OCI-LY3 (cell line): ENCODE results near the gene PPM1N.

Source experiments
- H2AFZ ChIP-seq: fragments of 200-600, 300-600 bp; shearing (Covaris generic); 2 replicates; pipeline ENCODE4 v1.6.0; 2014; ENCODE audit warnings: antibody characterized with exemption, low read depth, low read length
- H3K27ac ChIP-seq: fragments of 200-600, 300-600 bp; sonication (generic); 2 replicates; pipeline ENCODE4 v1.5.1; 2014; ENCODE audit warnings: mild to moderate bottlenecking, low read length, moderate library complexity, mixed read lengths
- H3K27me3 ChIP-seq: fragments of 200-600, 300-600 bp; sonication (generic); 2 replicates; pipeline ENCODE4 v1.6.1; 2014; ENCODE audit warnings: low read depth, low read length, mixed read lengths
- H3K36me3 ChIP-seq: fragments of 200-600, 300-600 bp; sonication (generic); replicated peaks from 2 replicates; pipeline ENCODE3; 2014; ENCODE audit warnings: low read depth, low read length, mixed read lengths
- H3K4me1 ChIP-seq: fragments of 300-600, 200-600 bp; sonication (generic); 2 replicates; pipeline ENCODE4 v1.6.1; 2014; ENCODE audit warnings: low read length, mixed read lengths
- H3K4me2 ChIP-seq: fragments of 200-600, 300-600 bp; sonication (generic); 2 replicates; pipeline ENCODE4 v1.6.1; 2014; ENCODE audit warnings: low read length, mixed read lengths
- H3K4me3 ChIP-seq: fragments of 300-600, 200-600 bp; sonication (generic); 2 replicates; pipeline ENCODE4 v1.5.1; 2014; ENCODE audit warnings: antibody characterized with exemption, mild to moderate bottlenecking, low read length, moderate library complexity
- H3K79me2 ChIP-seq: fragments of 300-600, 200-600 bp; shearing (Covaris generic); 2 replicates; pipeline ENCODE4 v1.6.1; 2014; ENCODE audit warnings: mild to moderate bottlenecking, low read length, mixed read lengths
- H3K9ac ChIP-seq: fragments of 300-600, 200-600 bp; shearing (Covaris generic); 2 replicates; pipeline ENCODE4 v1.6.0; 2014; ENCODE audit warnings: mild to moderate bottlenecking, low read length, moderate library complexity
- H3K9me3 ChIP-seq: fragments of 200-600, 300-600 bp; shearing (Covaris generic); 2 replicates; pipeline ENCODE4 v1.6.1; 2014; ENCODE audit warnings: low read length, mixed read lengths; ENCODE audit not compliant: insufficient read depth
- H4K20me1 ChIP-seq: fragments of 200-600, 300-600 bp; sonication (generic); 2 replicates; pipeline ENCODE4 v1.6.1; 2016; ENCODE audit warnings: low read length, mixed read lengths; ENCODE audit not compliant: insufficient read depth
- EZH2phosphoT487 ChIP-seq: fragments of 200-600 bp; shearing (Covaris generic); IDR thresholded peaks from 2 replicates; pipeline ENCODE4 v1.6.1; 2018; ENCODE audit warnings: antibody characterized with exemption, mixed run types, low read depth
- TF ChIP-seq, protein P1 (sequence below): fragments of 200-600, 300-600 bp; sonication (generic); IDR thresholded peaks from 2 replicates; pipeline ENCODE4 v1.5.1; 2014; ENCODE audit warnings: antibody characterized with exemption, low read length, low read depth

Gene PPM1N

DNA sequence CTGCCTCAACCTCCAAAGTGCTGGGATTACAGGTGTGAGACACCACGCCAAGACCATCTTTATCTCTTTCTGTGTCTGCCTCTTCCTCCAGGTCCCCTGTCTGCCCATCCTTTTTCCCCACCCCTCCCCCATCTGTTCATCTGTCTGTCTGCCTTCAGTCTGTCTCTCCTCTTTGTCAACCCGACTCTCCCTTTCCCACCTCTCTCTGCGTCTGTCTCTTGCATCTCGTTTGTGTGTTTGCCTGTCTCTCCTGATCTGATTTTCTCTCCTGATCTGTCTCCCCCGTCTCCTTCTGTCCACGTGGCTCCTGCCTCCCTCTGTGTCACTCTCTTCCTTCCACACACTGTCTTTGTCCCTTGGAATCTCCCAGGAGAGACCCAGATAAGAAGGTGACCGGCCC lies 19.0 kb downstream of the PPM1N start:
- Histone ChIP-seq H3K27ac (no peak overlapping the region), H2AFZ (no peak overlapping the region), H3K4me1 (peaks cover 32% of the 10 kb centered on the region), H3K9me3 (no peaks in the 10 kb centered on the region), H3K36me3 (peaks cover 36% of the 10 kb centered on the region), H3K4me3 (no peak overlapping the region), H3K27me3 (no peaks in the 10 kb centered on the region), H3K9ac (no peak overlapping the region), H3K4me2 (no peak overlapping the region), H3K79me2 (peaks cover 42% of the 10 kb centered on the region), H4K20me1 (peaks cover 8% of the 10 kb centered on the region)
- no peak for TF ChIP-seq EZH2phosphoT487
- TF ChIP-seq, protein P1, sequence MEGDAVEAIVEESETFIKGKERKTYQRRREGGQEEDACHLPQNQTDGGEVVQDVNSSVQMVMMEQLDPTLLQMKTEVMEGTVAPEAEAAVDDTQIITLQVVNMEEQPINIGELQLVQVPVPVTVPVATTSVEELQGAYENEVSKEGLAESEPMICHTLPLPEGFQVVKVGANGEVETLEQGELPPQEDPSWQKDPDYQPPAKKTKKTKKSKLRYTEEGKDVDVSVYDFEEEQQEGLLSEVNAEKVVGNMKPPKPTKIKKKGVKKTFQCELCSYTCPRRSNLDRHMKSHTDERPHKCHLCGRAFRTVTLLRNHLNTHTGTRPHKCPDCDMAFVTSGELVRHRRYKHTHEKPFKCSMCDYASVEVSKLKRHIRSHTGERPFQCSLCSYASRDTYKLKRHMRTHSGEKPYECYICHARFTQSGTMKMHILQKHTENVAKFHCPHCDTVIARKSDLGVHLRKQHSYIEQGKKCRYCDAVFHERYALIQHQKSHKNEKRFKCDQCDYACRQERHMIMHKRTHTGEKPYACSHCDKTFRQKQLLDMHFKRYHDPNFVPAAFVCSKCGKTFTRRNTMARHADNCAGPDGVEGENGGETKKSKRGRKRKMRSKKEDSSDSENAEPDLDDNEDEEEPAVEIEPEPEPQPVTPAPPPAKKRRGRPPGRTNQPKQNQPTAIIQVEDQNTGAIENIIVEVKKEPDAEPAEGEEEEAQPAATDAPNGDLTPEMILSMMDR: no peak

DNA sequence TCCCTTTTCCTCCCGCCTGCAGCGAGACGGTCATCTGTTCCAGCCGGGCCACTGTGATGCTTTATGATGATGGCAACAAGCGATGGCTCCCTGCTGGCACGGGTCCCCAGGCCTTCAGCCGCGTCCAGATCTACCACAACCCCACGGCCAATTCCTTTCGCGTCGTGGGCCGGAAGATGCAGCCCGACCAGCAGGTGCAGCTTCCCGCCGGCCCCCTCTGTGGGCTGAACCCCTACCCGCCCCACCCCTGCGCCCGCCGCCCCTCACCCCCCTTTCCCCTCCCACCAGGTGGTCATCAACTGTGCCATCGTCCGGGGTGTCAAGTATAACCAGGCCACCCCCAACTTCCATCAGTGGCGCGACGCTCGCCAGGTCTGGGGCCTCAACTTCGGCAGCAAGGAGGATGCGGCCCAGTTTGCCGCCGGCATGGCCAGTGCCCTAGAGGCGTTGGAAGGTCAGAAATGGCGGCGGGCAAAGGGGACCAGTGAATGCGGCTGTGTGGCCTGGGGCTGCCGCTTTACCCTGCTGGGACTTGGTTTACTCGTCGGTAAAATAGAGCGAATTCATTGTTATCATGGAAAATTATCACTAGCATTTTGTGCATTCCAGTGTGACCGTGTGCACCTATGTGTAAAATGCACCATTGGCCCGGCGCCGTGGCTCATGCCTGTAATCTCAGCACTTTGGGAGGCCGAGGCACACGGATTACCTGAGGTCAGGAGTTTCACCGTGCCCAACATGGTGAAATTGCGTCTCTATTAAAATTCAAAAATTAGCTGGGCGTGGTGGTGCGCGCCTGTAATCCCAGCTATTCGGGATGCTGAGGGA lies 19.6 kb downstream of the PPM1N start:
- TF ChIP-seq EZH2phosphoT487: no peak
- TF ChIP-seq, protein P1: no peak
- no peak overlapping the region for H2AFZ ChIP-seq
- H3K27me3 ChIP-seq: no peaks in the 10 kb centered on the region
- no peak overlapping the region for H3K4me3 ChIP-seq
- H3K79me2 ChIP-seq: peaks cover 36% of the 10 kb centered on the region
- no peak overlapping the region for H3K9ac ChIP-seq
- peaks cover 37% of the 10 kb centered on the region for H3K36me3 ChIP-seq
- peaks cover 8% of the 10 kb centered on the region for H4K20me1 ChIP-seq
- H3K4me2 ChIP-seq: no peak overlapping the region
- no peaks in the 10 kb centered on the region for H3K9me3 ChIP-seq
- H3K27ac ChIP-seq: no peak overlapping the region
- H3K4me1 ChIP-seq: peaks cover 31% of the 10 kb centered on the region

DNA sequence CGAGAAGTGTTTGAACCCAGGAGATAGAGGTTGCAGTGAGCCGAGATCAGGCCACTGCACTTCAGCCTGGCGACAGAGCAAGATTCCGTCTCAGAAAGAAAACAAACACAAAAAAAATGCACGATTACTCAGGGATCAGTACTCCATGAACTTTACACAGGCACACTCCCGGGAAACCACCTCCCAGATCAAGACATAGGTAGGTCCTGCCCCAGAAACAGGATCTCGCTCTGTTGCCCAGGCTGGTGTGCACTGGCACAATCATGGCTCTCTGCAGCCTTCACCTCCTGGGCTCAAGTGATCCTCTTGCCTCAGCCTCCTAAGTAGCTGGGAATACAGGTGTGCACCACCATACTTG lies 20.2 kb downstream of the PPM1N start:
- Histone ChIP-seq H3K79me2 (peaks cover 30% of the 10 kb centered on the region), H4K20me1 (peaks cover 8% of the 10 kb centered on the region), H2AFZ (no peak overlapping the region), H3K4me3 (no peak overlapping the region), H3K27ac (no peak overlapping the region), H3K9ac (no peak overlapping the region), H3K4me2 (no peak overlapping the region), H3K36me3 (peaks cover 36% of the 10 kb centered on the region), H3K9me3 (no peaks in the 10 kb centered on the region), H3K27me3 (no peaks in the 10 kb centered on the region), H3K4me1 (peaks cover 29% of the 10 kb centered on the region)
- TF ChIP-seq EZH2phosphoT487: no peak
- TF ChIP-seq, protein P1: no peak

GRCh38 chr19:45522010-45522941 lies 24.0 kb downstream of the PPM1N start:
- TF ChIP-seq, protein P1: no peak
- TF ChIP-seq EZH2phosphoT487: no peak
- Histone ChIP-seq H3K27me3 (no peaks in the 10 kb centered on the region), H3K79me2 (no peaks in the 10 kb centered on the region), H3K4me2 (no peak overlapping the region), H3K36me3 (peaks cover 51% of the 10 kb centered on the region), H3K4me1 (peaks cover 17% of the 10 kb centered on the region), H2AFZ (no peak overlapping the region), H3K4me3 (no peak overlapping the region), H3K9ac (no peak overlapping the region), H3K9me3 (no peaks in the 10 kb centered on the region), H4K20me1 (no peaks in the 10 kb centered on the region), H3K27ac (0 out of 2 replicates have a peak overlapping the region, but pooled peaks have one; percentile 2)
